ENCODE data around the gene CATSPERE.

The CATSPERE gene

GRCh38 chr1:244652623-244653438 is 191.8 kb downstream of the CATSPERE start, which contains the start of gene DESI2:
DESI2 (plus strand) TSS chr1:244653126; CDS start chr1:244653314, 188 bp downstream.
- H3K4me3 ChIP-seq (ENCODE audit: low read depth, low read length) = peak within 1 kb of the TSS; percentile 74
- TF ChIP-seq CTCF (IDR thresholded peaks at IDR 0.05; ENCODE audit: control insufficient read depth, extremely low read depth, insufficient read depth) = peak; percentile 70
- DNase-seq (ENCODE audit: low read depth) = peak; percentile 99

- no peak for TF ChIP-seq CTCF (IDR thresholded peaks at IDR 0.05; ENCODE audit: control insufficient read depth, extremely low read depth, insufficient read depth)
- H3K4me3 ChIP-seq (ENCODE audit: low read depth, low read length) = peak overlapping the region; percentile 74
- no peak for DNase-seq (ENCODE audit: low read depth)
Observed at GRCh38 chr1:244653439-244654107, 192.5 kb downstream of the CATSPERE start.

GRCh38 chr1:244654108-244655038 is 193.3 kb downstream of the CATSPERE start:
- H3K4me3 ChIP-seq (ENCODE audit: low read depth, low read length) = peak overlapping the region; percentile 74
- DNase-seq (ENCODE audit: low read depth) = no peak
- no peak for TF ChIP-seq CTCF (IDR thresholded peaks at IDR 0.05; ENCODE audit: control insufficient read depth, extremely low read depth, insufficient read depth)

- H3K4me3 ChIP-seq (ENCODE audit: low read depth, low read length) = no peak overlapping the region
- TF ChIP-seq CTCF (IDR thresholded peaks at IDR 0.05; ENCODE audit: control insufficient read depth, extremely low read depth, insufficient read depth) = no peak
- DNase-seq (ENCODE audit: low read depth) = no peak
Observed at GRCh38 chr1:244655186-244655585, 194.1 kb downstream of the CATSPERE start.

GRCh38 chr1:244657421-244657820 is 196.3 kb downstream of the CATSPERE start:
- H3K4me3 ChIP-seq (ENCODE audit: low read depth, low read length) = no peak overlapping the region
- DNase-seq (ENCODE audit: low read depth) = no peak
- TF ChIP-seq CTCF (IDR thresholded peaks at IDR 0.05; ENCODE audit: control insufficient read depth, extremely low read depth, insufficient read depth) = no peak

GRCh38 chr1:244659694-244660093 is 198.6 kb downstream of the CATSPERE start:
- TF ChIP-seq CTCF (IDR thresholded peaks at IDR 0.05; ENCODE audit: control insufficient read depth, extremely low read depth, insufficient read depth) = no peak
- no peak for DNase-seq (ENCODE audit: low read depth)
- H3K4me3 ChIP-seq (ENCODE audit: low read depth, low read length) = no peak overlapping the region
